Measurements from ENCODE around the gene RBKS. TPM values are rescaled to one million over a fixed set of nuclear protein-coding genes. Genes with fewer than 3 reads are reported as not detected.

Gene RBKS
- 1 to 10 TPM in 3 of 4 donors, under 1 TPM in 1; 0.63 to 5.8 (median 2.5) TPM for total RNA-seq

- TF ChIP-seq CTCF (IDR thresholded peaks at IDR 0.05) = no peak
- peak; percentile 88 for TF ChIP-seq POLR2A (IDR thresholded peaks at IDR 0.05; ENCODE audit: low read depth)
- peak; percentile 89 to 97 for TF ChIP-seq POLR2AphosphoS5 (IDR thresholded peaks at IDR 0.05)
- TF ChIP-seq EP300 (IDR thresholded peaks at IDR 0.05) = peak; percentile 88
- peak; percentile 95 for DNase-seq (ENCODE audit: extremely low spot score)
- no peaks in the 10 kb centered on the region for H3K9me3 ChIP-seq
- peak within 1 kb of the TSS; percentile 69 to 83 (median 74) for H3K4me3 ChIP-seq
- intact Hi-C loops (cut with DNase I) = loop anchor here (2.0 kb wide), 1 partner anchor 504 kb away; no protein-coding TSS in a partner anchor
- no peaks in the 10 kb centered on the region for H3K36me3 ChIP-seq
- 1% methylated on average over 20 of the region's 79 CpGs for WGBS
- no peaks in the 10 kb centered on the region for H3K27me3 ChIP-seq
- peak within 1 kb of the TSS; percentile 89 to 97 (median 91) for H3K27ac ChIP-seq (replicated peaks in 1 of 4)
- H3K4me1 ChIP-seq = peaks cover 20 to 39% (median 38%) of the 10 kb centered on the region in 4 donors
These were observed at the start of gene RBKS, which contains the start of gene BABAM2 for GRCh38 chr2:27890146-27890923. RBKS (minus strand) TSS chr2:27890387; CDS start chr2:27890345, 42 bp downstream. BABAM2 (plus strand) TSS chr2:27890729; CDS start chr2:27894557, 3,828 bp downstream.

- Histone ChIP-seq H3K27me3 (no peaks in the 10 kb centered on the region), H3K9me3 (no peaks in the 10 kb centered on the region), H3K4me1 (peaks cover 0 to 4% (median 0%) of the 10 kb centered on the region in 4 donors), H3K27ac (replicated peaks in 1 of 4) (no peak overlapping the region), H3K4me3 (no peak overlapping the region), H3K36me3 (peaks cover 0 to 12% (median 0%) of the 10 kb centered on the region in 4 donors)
- TF ChIP-seq POLR2A (IDR thresholded peaks at IDR 0.05; ENCODE audit: low read depth) (no peak), POLR2AphosphoS5 (IDR thresholded peaks at IDR 0.05) (no peak), EP300 (IDR thresholded peaks at IDR 0.05) (no peak), CTCF (IDR thresholded peaks at IDR 0.05) (no peak)
- WGBS = 94% methylated on average over 3 of the region's 3 CpGs
- intact Hi-C loops (cut with DNase I) = no loop called here
- DNase-seq (ENCODE audit: extremely low spot score) = no peak
These were observed 44.8 kb upstream of the RBKS start for GRCh38 chr2:27935026-27935425.

GRCh38 chr2:27932396-27932795 is 42.2 kb upstream of the RBKS start:
- WGBS = 91% methylated on average over 2 of the region's 2 CpGs
- no peak overlapping the region for H3K4me3 ChIP-seq
- intact Hi-C loops (cut with DNase I) = no loop called here
- DNase-seq (ENCODE audit: extremely low spot score) = no peak
- no peaks in the 10 kb centered on the region for H3K9me3 ChIP-seq
- no peaks in the 10 kb centered on the region for H3K27me3 ChIP-seq
- no peak overlapping the region for H3K27ac ChIP-seq (replicated peaks in 1 of 4)
- H3K4me1 ChIP-seq = no peaks in the 10 kb centered on the region
- no peak for TF ChIP-seq CTCF (IDR thresholded peaks at IDR 0.05)
- no peak for TF ChIP-seq POLR2A (IDR thresholded peaks at IDR 0.05; ENCODE audit: low read depth)
- TF ChIP-seq EP300 (IDR thresholded peaks at IDR 0.05) = no peak
- no peak for TF ChIP-seq POLR2AphosphoS5 (IDR thresholded peaks at IDR 0.05)
- H3K36me3 ChIP-seq = peaks cover 0 to 15% (median 2%) of the 10 kb centered on the region in 4 donors

- Histone ChIP-seq H3K36me3 (peaks cover 0 to 15% (median 2%) of the 10 kb centered on the region in 4 donors), H3K9me3 (no peaks in the 10 kb centered on the region), H3K4me3 (no peak overlapping the region), H3K4me1 (no peaks in the 10 kb centered on the region), H3K27me3 (no peaks in the 10 kb centered on the region), H3K27ac (replicated peaks in 1 of 4) (no peak overlapping the region)
- intact Hi-C loops (cut with DNase I) = no loop called here
- no peak for DNase-seq (ENCODE audit: extremely low spot score)
- TF ChIP-seq POLR2AphosphoS5 (IDR thresholded peaks at IDR 0.05) (no peak), EP300 (IDR thresholded peaks at IDR 0.05) (no peak)
- WGBS = 92% methylated on average over 4 of the region's 4 CpGs
These were observed 41.3 kb upstream of the RBKS start for GRCh38 chr2:27931361-27931950.

- intact Hi-C loops (cut with DNase I) = no loop called here
- peaks cover 0 to 12% (median 2%) of the 10 kb centered on the region in 4 donors for H3K36me3 ChIP-seq
- no peak overlapping the region for H3K27ac ChIP-seq (replicated peaks in 1 of 4)
- no peak overlapping the region for H3K4me3 ChIP-seq
- TF ChIP-seq POLR2A (IDR thresholded peaks at IDR 0.05; ENCODE audit: low read depth) = no peak
- TF ChIP-seq EP300 (IDR thresholded peaks at IDR 0.05) = no peak
- no peak for TF ChIP-seq POLR2AphosphoS5 (IDR thresholded peaks at IDR 0.05)
- TF ChIP-seq CTCF (IDR thresholded peaks at IDR 0.05) = no peak
- H3K27me3 ChIP-seq = no peaks in the 10 kb centered on the region
- 89% methylated on average over 11 of the region's 11 CpGs for WGBS
- no peak for DNase-seq (ENCODE audit: extremely low spot score)
- no peaks in the 10 kb centered on the region for H3K4me1 ChIP-seq
- H3K9me3 ChIP-seq = no peaks in the 10 kb centered on the region
These were observed 39.8 kb upstream of the RBKS start for GRCh38 chr2:27929916-27930486.

Measured in esophagus muscularis mucosa (tissue), 4 donors.